IMR-90 (cell line): ENCODE results near the gene ANKRD11. TPM values are rescaled to one million over a fixed set of nuclear protein-coding genes. Genes with fewer than 3 reads are reported as not detected.

ENCODE experiments used
- ATAC-seq: fragments of 200-7000 bp; cut with Tn5 transposase; 2 replicates; pipeline ENCODE4 v1.9.1; 2020; ENCODE audit warnings: low read depth, mild to moderate bottlenecking, moderate library complexity
- BruUV-seq: library from RNA; stranded (reverse); fragments of 400-500 nt; replicated peaks from 2 replicates; lab custom pipeline; 2021; lab: Mats Ljungman, UMichigan
- CTCF ChIA-PET: fragments of 300-600 bp; formaldehyde crosslinking; extraction: SDS; loops from one replicate; lab custom pipeline; 2021; ENCODE audit warnings: antibody characterized with exemption; lab: Yijun Ruan, JAX
- POLR2A ChIA-PET: fragments of 300-600 bp; sonication (Branson Sonifier 250); formaldehyde crosslinking; loops from one replicate; lab custom pipeline; 2022; ENCODE audit warnings: antibody characterized with exemption; ENCODE audit not compliant: unreplicated experiment; lab: Charles Lee
- DNase-seq: peaks from one replicate; pipeline ENCODE4 v3.0.0; 2013
- H2AFZ ChIP-seq: replicated peaks from 2 replicates; pipeline ENCODE3; 2013; ENCODE audit warnings: low read length, mild to moderate bottlenecking; ENCODE audit not compliant: poor library complexity
- H2AK5ac ChIP-seq: 2 replicates; pipeline ENCODE4 v1.6.1; 2013; ENCODE audit warnings: low read depth, low read length, inconsistent platforms
- H2AK9ac ChIP-seq: replicated peaks from 2 replicates; pipeline ENCODE3; 2013; ENCODE audit warnings: mild to moderate bottlenecking, low read depth, low read length, moderate library complexity; ENCODE audit not compliant: poor library complexity
- H2BK120ac ChIP-seq: 2 replicates; pipeline ENCODE4 v1.6.1; 2013; ENCODE audit warnings: low read depth, low read length, inconsistent platforms
- H2BK15ac ChIP-seq: 3 replicates; pipeline ENCODE4 v1.6.1; 2013; ENCODE audit warnings: low read depth, low read length, inconsistent platforms
- H2BK20ac ChIP-seq: 2 replicates; pipeline ENCODE4 v1.6.1; 2013; ENCODE audit warnings: low read depth, mild to moderate bottlenecking, inconsistent platforms, low read length, moderate library complexity
- H2BK5ac ChIP-seq: 2 replicates; pipeline ENCODE4 v1.6.1; 2013; ENCODE audit warnings: mild to moderate bottlenecking, low read depth, low read length, inconsistent platforms; ENCODE audit not compliant: poor library complexity, severe bottlenecking
- H3K14ac ChIP-seq: replicated peaks from 2 replicates; pipeline ENCODE4 v1.6.1; 2013; ENCODE audit warnings: low read depth, low read length, inconsistent platforms
- H3K18ac ChIP-seq: 2 replicates; pipeline ENCODE4 v1.6.1; 2013; ENCODE audit warnings: low read depth, low read length, control low read depth
- H3K23ac ChIP-seq: 2 replicates; pipeline ENCODE4 v1.6.1; 2013; ENCODE audit warnings: low read depth, low read length, inconsistent platforms
- H3K27ac ChIP-seq: 2 replicates; pipeline ENCODE4 v1.5.1; 2013; ENCODE audit warnings: mild to moderate bottlenecking, control low read depth, low read length; ENCODE audit not compliant: insufficient read depth
- H3K27me3 ChIP-seq: 2 replicates; pipeline ENCODE4 v1.6.1; 2013; ENCODE audit warnings: low read length; ENCODE audit not compliant: control insufficient read depth, insufficient read depth
- H3K36me3 ChIP-seq: 2 replicates; pipeline ENCODE4 v1.6.1; 2013; ENCODE audit warnings: low read length, mixed read lengths; ENCODE audit not compliant: control insufficient read depth, insufficient read depth
- H3K4ac ChIP-seq: 2 replicates; pipeline ENCODE4 v1.6.1; 2013; ENCODE audit warnings: low read depth, low read length, inconsistent platforms
- H3K4me1 ChIP-seq: 2 replicates; pipeline ENCODE4 v1.6.1; 2013; ENCODE audit warnings: low read length, mixed read lengths; ENCODE audit not compliant: control insufficient read depth, insufficient read depth
- H3K4me2 ChIP-seq: 2 replicates; pipeline ENCODE4 v1.6.1; 2013; ENCODE audit warnings: low read depth, mild to moderate bottlenecking, control low read depth, low read length, moderate library complexity
- H3K4me3 ChIP-seq: 2 replicates; pipeline ENCODE4 v1.5.1; 2013; ENCODE audit warnings: low read depth, mild to moderate bottlenecking, control low read depth, low read length, moderate library complexity; ENCODE audit not compliant: insufficient read depth
- H3K56ac ChIP-seq: 2 replicates; pipeline ENCODE4 v1.6.1; 2013; ENCODE audit warnings: low read length, inconsistent platforms; ENCODE audit not compliant: insufficient read depth; ENCODE audit errors: extremely low read depth
- H3K79me1 ChIP-seq, 2 experiments: 2 replicates each; pipeline ENCODE4 v1.6.1; 2013; ENCODE audit warnings: low read length in 2 of 2, inconsistent platforms in 1 of 2, low read depth in 1 of 2
- H3K9ac ChIP-seq: 2 replicates; pipeline ENCODE4 v1.6.1; 2013; ENCODE audit warnings: low read depth, low read length, control low read depth
- H3K9me1 ChIP-seq: 2 replicates; pipeline ENCODE4 v1.6.1; 2013; ENCODE audit warnings: low read length, inconsistent platforms; ENCODE audit not compliant: insufficient read depth
- H3K9me3 ChIP-seq: 2 replicates; pipeline ENCODE4 v1.6.1; 2013; ENCODE audit warnings: low read length; ENCODE audit not compliant: control insufficient read depth, insufficient read depth
- H4K20me1 ChIP-seq: 2 replicates; pipeline ENCODE4 v1.6.1; 2013; ENCODE audit warnings: low read length, inconsistent platforms; ENCODE audit not compliant: insufficient read depth
- H4K5ac ChIP-seq: 2 replicates; pipeline ENCODE4 v1.6.1; 2013; ENCODE audit warnings: mild to moderate bottlenecking, low read depth, low read length, control low read depth
- H4K8ac ChIP-seq, 2 experiments: 2 replicates each; pipeline ENCODE4 v1.6.1; 2013; ENCODE audit warnings: low read depth in 2 of 2, low read length in 2 of 2, control low read depth in 1 of 2, inconsistent platforms in 1 of 2
- H4K91ac ChIP-seq: 2 replicates; pipeline ENCODE4 v1.6.1; 2013; ENCODE audit warnings: low read depth, low read length, inconsistent platforms; ENCODE audit not compliant: insufficient read depth
- BHLHE40 ChIP-seq: fragments of 150-350 bp; IDR thresholded peaks from 2 replicates; pipeline ENCODE4 v1.6.1; 2016; ENCODE audit warnings: mild to moderate bottlenecking, low read depth, low read length
- CEBPB ChIP-seq: IDR thresholded peaks from 2 replicates; pipeline ENCODE4 v1.6.1; 2012; ENCODE audit warnings: low read depth, low read length, improper control_type of control experiment
- CHD1 ChIP-seq: IDR thresholded peaks from 2 replicates; pipeline ENCODE4 v1.6.1; 2012; ENCODE audit warnings: low read depth, low read length, improper control_type of control experiment
- CTCF ChIP-seq: conservative IDR thresholded peaks from 2 replicates; pipeline ENCODE4 v1.5.1; 2012; ENCODE audit warnings: mild to moderate bottlenecking, low read depth, low read length, improper control_type of control experiment
- ELK1 ChIP-seq: fragments of 150-350 bp; IDR thresholded peaks from 2 replicates; pipeline ENCODE4 v1.6.1; 2016; ENCODE audit warnings: low read depth, mild to moderate bottlenecking, low read length, moderate library complexity, borderline replicate concordance
- FOS ChIP-seq: fragments of 150-350 bp; IDR thresholded peaks from 2 replicates; pipeline ENCODE4 v1.6.1; 2016; ENCODE audit warnings: low read depth, low read length
- MAFK ChIP-seq: IDR thresholded peaks from 2 replicates; pipeline ENCODE4 v1.6.1; 2012; ENCODE audit warnings: low read depth, low read length, improper control_type of control experiment
- MAZ ChIP-seq: IDR thresholded peaks from 2 replicates; pipeline ENCODE4 v1.6.1; 2012; ENCODE audit warnings: low read depth, mild to moderate bottlenecking, low read length, improper control_type of control experiment, moderate library complexity, borderline replicate concordance
- MXI1 ChIP-seq: IDR thresholded peaks from 2 replicates; pipeline ENCODE4 v1.6.1; 2012; ENCODE audit warnings: low read depth, mild to moderate bottlenecking, low read length, moderate library complexity, borderline replicate concordance
- NFE2L2 ChIP-seq: fragments of 150-350 bp; IDR thresholded peaks from 2 replicates; pipeline ENCODE4 v1.6.1; 2016; ENCODE audit warnings: low read depth, mild to moderate bottlenecking, low read length
- POLR2A ChIP-seq: IDR thresholded peaks from 2 replicates; pipeline ENCODE4 v1.6.1; 2012; ENCODE audit warnings: mild to moderate bottlenecking, low read depth, low read length
- RAD21 ChIP-seq: IDR thresholded peaks from 2 replicates; pipeline ENCODE4 v1.6.1; 2012; ENCODE audit warnings: low read length, improper control_type of control experiment
- RCOR1 ChIP-seq: IDR thresholded peaks from 2 replicates; pipeline ENCODE4 v1.6.1; 2012; ENCODE audit warnings: mild to moderate bottlenecking, low read length, improper control_type of control experiment; ENCODE audit not compliant: insufficient replicate concordance
- SMC3 ChIP-seq: fragments of 150-350 bp; IDR thresholded peaks from 2 replicates; pipeline ENCODE4 v1.6.1; 2016; ENCODE audit warnings: low read depth, mild to moderate bottlenecking, antibody characterized with exemption, low read length, moderate library complexity
- WGBS, 2 experiments: methylation state at CpG; one replicate each; pipeline versions ENCODE4 v1.1.5 to v1.1.7; 2013; ENCODE audit warnings: missing lambda C conversion rate in 2 of 2; ENCODE audit not compliant: insufficient read length in 1 of 2; ENCODE audit errors: extremely low coverage in 2 of 2; 5-methylcytosine and 5-hydroxymethylcytosine counted together
- dilution Hi-C: fragments of 300-500 bp; cut with HindIII; formaldehyde crosslinking; loops from one replicate; pipeline ENCODE4 v1.14.3; 2018; ENCODE audit warnings: low sequenced_read_pairs; ENCODE audit not compliant: unreplicated experiment
- in situ Hi-C: fragments of 300-500 bp; cut with MboI; formaldehyde crosslinking; loops from 3 replicates; pipeline ENCODE4 v1.14.3; 2019; ENCODE audit warnings: low sequenced_read_pairs, inconsistent platforms, mixed read lengths
- intact Hi-C: fragments of 100-400 bp; cut with micrococcal nuclease; formaldehyde crosslinking; loops from 2 replicates; pipeline ENCODE4 v1.10.0; 2022
- polyA plus RNA-seq, 3 experiments: library from polyadenylated mRNA; depleted of rRNA; stranded (reverse); fragments of >200 nt; gene quantifications; 2 replicates each; pipeline ENCODE4 v1.2.3, GENCODE V29; 2012; ENCODE audit warnings: low replicate concordance in 1 of 3
- total RNA-seq: library from RNA; depleted of rRNA; stranded (reverse); fragments of >200 nt; gene quantifications from 2 replicates; pipeline ENCODE4 v1.2.3, GENCODE V29; 2012

ANKRD11 gene
- total and polyA plus RNA-seq, 2 of the 4 experiments (the other 2 are of a cell fraction) = 46.8 to 71.9 TPM

GRCh38 chr16:89275284-89275584, 215.1 kb downstream of the ANKRD11 start:
- in situ Hi-C loops = no loop called here
- H4K91ac ChIP-seq = no peak overlapping the region
- no peaks in the 10 kb centered on the region for H3K27me3 ChIP-seq
- H3K9me3 ChIP-seq = no peaks in the 10 kb centered on the region
- H4K8ac ChIP-seq = no peak overlapping the region
- no peaks in the 10 kb centered on the region; the same call in 1 of the 2 replicates for H3K9me1 ChIP-seq
- no peak overlapping the region for H3K9ac ChIP-seq
- ChIA-PET CTCF (no interaction called here), POLR2A (no interaction called here)
- peaks cover 77% of the 10 kb centered on the region for H3K36me3 ChIP-seq
- H3K18ac ChIP-seq = no peak overlapping the region
- no peak overlapping the region for H2AK5ac ChIP-seq
- no peaks in the 10 kb centered on the region for H3K4me1 ChIP-seq
- no peak overlapping the region for H2BK5ac ChIP-seq
- H3K4me2 ChIP-seq = no peak overlapping the region
- peaks cover 43% of the 10 kb centered on the region for H4K20me1 ChIP-seq
- no peak overlapping the region for H2BK20ac ChIP-seq
- H3K23ac ChIP-seq = no peak overlapping the region
- no peak overlapping the region for H3K56ac ChIP-seq
- H2AK9ac ChIP-seq = no peak overlapping the region
- DNase-seq (no peak), ATAC-seq (no peak)
- H3K27ac ChIP-seq = no peak overlapping the region
- no peak overlapping the region for H2BK15ac ChIP-seq
- H3K4me3 ChIP-seq = no peak overlapping the region
- no peak overlapping the region for H2AFZ ChIP-seq
- no TSS peak for BruUV-seq
- 95% methylated on average over 11 of the region's 11 CpGs; no CpG with 5 or more reads in 1 of the 2 experiments for WGBS, 2 experiments
- intact Hi-C loops = no loop called here
- no peak overlapping the region for H4K5ac ChIP-seq
- H3K4ac ChIP-seq = no peak overlapping the region
- TF ChIP-seq CTCF (no peak), POLR2A (no peak), ELK1 (no peak), MAZ (no peak), SMC3 (no peak), CHD1 (no peak), RAD21 (no peak), BHLHE40 (no peak), NFE2L2 (no peak), RCOR1 (no peak), MXI1 (no peak), FOS (no peak), MAFK (no peak), CEBPB (no peak)
- dilution Hi-C loops = no loop called here
- H2BK120ac ChIP-seq = no peak overlapping the region
- peaks cover 17 to 62% of the 10 kb centered on the region in 2 experiments for H3K79me1 ChIP-seq
- H3K14ac ChIP-seq = no peak overlapping the region
